ENCODE measurements around the gene SOX8.

SOX8 gene

DNA sequence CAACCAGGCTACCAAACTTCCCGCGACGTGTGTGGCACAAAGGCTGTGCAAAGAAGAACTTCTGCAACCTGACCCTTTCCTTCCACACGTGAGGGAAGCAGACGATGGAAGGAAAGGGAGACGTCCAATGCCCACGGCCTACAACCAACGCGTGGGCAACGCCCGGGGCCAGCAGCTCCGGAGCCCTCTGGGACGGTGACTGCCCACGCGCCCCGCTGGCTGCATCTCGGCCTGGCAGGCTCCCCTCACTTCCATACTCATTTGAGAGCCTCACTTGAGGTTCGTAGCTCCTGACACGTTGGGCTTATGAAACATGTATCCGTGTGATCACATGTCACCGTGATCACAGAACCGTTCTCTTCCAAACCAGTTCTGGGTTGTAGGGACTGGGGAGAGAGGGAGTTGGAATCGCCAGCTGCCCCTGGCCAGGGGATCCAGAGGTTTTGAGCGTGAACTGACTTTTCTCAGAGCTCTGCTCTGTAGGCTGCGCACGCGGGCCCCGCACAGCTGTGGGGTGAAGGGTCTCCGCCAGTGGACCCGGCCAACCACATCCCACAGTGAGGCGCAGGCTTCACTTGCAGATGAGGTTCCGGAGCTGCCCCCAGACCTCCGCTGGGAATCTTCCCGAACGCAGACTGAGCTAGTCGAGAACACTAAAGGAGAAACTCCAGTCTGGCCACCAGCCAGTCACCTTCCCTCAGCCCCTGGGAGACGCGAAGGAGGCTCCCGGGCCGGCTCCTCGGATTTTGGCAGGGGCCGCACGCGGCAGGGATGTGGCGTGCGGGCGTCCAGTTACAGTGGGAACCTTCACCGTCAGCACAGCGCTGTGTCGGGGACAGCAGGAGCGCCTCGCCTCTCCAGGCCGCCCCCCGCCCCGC is 11.8 kb upstream of the SOX8 start:
- no peak for TF ChIP-seq CTCF (IDR thresholded peaks at IDR 0.05; ENCODE audit: low read depth, low read length)
- H3K4me3 ChIP-seq (ENCODE audit: low read depth, low read length) = peak overlapping the region; percentile 83

DNA sequence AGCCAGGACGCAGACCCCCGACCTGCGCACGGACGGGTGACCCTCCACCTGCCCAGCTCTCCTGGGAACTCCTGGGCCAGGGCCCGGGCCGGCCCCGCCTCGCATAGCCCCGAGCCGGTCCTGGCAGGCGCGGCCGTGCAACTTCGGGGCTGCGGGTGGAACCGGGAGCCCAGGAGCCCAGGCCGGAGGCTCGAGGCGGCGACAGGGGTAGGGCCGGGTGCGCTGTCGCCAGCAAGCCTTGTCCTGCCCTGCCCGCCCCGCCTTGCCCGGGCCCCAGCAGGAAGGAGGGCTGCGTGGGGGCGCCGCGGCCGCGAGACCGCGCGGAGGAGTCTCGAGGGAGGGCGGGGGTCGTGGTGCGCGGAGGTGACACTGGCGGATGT is 11.2 kb upstream of the SOX8 start:
- no peak for TF ChIP-seq CTCF (IDR thresholded peaks at IDR 0.05; ENCODE audit: low read depth, low read length)
- peak overlapping the region; percentile 83 for H3K4me3 ChIP-seq (ENCODE audit: low read depth, low read length)

- TF ChIP-seq CTCF (IDR thresholded peaks at IDR 0.05; ENCODE audit: low read depth, low read length) = no peak
- H3K4me3 ChIP-seq (ENCODE audit: low read depth, low read length) = peak within 1 kb of the TSS; percentile 83
These were observed 10.6 kb upstream of the SOX8 start, which contains the start of gene LMF1 for GRCh38 chr16:970766-971581. TSS of gene LMF1 (minus strand) at chr16:970984. CDS start at chr16:970980, 4 bp downstream.

GRCh38 chr16:971582-971905 is 10.0 kb upstream of the SOX8 start:
- TF ChIP-seq CTCF (IDR thresholded peaks at IDR 0.05; ENCODE audit: low read depth, low read length) = no peak
- no peak overlapping the region for H3K4me3 ChIP-seq (ENCODE audit: low read depth, low read length)

DNA sequence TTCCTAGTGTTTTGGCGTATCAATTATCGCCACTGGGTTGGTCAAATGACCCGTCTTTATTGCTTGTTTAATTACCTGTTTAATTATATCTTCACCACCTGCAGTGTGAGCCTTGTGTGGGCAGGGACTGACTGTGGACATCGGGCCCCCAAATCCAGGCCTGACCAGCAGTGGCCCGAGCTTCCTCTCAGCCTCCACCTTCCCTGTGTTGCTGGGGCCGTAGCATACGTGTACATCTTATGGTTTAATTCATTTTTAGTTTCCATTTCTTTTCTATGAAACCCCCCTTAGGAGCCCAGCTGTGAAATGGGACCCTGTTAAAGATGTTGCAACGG is 9.6 kb upstream of the SOX8 start:
- H3K4me3 ChIP-seq (ENCODE audit: low read depth, low read length) = no peak overlapping the region
- TF ChIP-seq CTCF (IDR thresholded peaks at IDR 0.05; ENCODE audit: low read depth, low read length) = no peak

DNA sequence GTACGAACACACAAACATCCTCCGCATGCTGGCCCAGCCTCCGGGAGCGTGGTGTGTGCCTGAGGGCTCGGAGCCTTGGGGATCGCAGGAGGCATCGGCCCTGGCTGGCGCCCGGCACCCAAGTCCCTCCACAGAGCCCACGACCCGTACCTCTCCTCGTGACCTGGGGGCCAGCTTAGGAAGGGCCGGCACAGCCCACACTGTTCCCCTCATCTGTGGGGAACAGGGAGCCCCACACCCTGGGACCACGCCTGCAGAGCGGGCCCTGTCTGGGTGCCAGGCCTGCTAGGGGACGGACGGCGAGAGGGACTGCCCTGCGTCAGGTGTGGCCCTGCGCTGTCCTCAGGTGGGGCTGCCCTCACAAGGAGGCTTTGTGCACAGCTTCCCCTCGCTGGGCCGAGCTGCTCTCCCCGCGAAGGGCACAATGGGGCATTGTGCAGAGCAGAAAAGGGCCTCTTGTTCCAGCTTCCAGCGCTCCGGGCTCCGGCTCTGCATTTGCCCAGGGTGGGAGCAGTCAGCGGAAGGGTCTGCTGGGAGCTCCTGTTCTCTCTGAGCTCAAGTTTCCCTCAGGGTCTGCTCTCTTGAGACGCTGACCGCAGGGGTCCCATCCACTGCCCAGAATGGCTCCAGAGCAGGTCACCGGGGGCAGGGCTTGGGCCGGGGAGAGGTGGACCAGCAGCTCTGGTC is 9.1 kb upstream of the SOX8 start:
- no peak overlapping the region for H3K4me3 ChIP-seq (ENCODE audit: low read depth, low read length)
- TF ChIP-seq CTCF (IDR thresholded peaks at IDR 0.05; ENCODE audit: low read depth, low read length) = no peak

Data from WI38 (cell line).